HG03066 (cell line): Measurements from ENCODE around the gene DNM3.

Experiments used
- ATAC-seq: cut with Tn5 transposase; IDR thresholded peaks from one replicate; pipeline ENCODE4 v1.9.1; 2021; ENCODE audit warnings: low read depth; ENCODE audit not compliant: unreplicated experiment

Gene DNM3

DNA sequence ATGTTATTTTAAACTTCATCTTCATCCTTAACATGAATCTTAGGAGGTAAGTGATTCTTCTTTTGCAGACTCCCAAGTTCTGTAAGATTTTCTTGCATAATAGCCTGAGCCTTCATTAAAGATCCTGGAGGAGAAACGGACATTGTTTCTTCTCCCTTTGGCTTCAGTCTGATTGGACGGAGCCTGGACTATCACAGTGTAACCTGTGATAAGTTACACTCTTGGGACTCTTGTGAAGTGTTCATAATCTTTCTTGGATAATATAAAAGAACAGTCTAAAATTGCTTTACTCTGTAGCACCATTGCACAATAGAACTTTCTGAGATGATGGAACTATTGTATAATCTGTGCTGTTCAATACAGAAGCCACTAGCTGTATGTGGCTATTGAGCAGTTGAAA, 244.8 kb downstream of the DNM3 start:
- no peak for ATAC-seq

DNA sequence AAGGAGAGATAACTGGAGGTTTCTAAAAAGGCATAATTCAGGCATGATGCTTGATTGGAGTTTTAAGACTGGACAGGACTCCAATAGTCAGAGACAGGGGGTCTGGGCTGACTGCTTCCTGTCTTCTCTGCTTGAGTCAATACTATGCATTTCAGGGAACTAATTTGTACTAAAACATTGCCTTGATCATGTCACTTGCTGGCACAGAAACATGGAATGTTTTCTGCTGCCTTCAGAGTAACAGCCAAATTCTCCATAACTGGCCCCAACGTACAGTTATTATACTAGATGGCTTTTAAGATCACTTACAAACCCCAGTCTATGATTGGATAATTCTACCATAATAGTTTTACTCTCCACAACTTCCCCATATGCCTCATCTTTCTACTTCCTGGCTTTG, 247.0 kb downstream of the DNM3 start:
- ATAC-seq = no peak

DNA sequence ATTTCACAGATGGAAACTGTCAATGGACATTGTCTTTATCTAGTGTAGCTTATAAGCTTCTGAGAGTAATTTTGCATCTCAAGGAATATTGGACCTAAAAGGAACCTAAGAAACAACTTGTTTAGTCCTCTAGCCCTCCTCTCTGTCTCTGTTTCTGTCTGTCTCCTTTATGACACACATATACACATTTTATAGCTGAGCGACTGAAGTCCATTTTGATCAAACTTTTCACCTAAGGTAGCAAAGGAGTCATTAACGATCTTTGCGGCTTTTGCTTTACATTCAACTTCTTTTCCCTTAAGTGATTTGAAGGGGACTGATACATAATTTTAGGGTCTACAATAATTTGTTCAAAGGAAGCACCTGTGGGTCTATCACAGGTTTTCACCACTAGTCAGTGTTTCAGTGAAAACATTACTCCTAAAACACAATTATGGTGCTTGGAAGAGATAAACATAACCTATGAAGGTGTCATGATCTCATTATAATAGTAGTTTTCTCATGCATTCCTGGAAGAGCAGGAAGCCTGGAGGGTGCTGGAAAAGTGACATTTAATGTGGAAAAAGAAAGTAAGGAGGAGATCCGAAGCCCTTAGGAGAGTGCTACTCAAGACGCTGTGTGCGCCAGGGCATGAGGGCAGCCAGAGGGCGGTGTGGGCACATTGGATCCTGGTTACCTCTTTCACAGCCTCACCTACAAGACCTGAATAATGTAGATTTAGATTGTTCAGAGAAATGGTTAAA, 248.6 kb downstream of the DNM3 start:
- no peak for ATAC-seq

DNA sequence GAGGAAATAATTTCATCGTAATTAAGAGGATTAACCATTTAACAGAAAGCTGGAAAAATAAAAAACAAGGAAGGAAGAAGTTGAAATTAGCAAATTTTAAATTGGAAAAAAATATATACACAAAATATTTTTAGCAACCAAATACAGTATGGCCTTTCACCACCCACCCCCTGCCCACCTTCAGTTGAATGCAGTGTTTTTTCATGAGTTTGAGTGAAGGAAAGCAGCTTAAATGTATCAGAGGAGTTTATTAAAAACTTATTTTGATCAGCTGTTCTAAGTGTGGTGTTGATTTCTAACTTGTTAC, 249.2 kb downstream of the DNM3 start:
- ATAC-seq = no peak

DNA sequence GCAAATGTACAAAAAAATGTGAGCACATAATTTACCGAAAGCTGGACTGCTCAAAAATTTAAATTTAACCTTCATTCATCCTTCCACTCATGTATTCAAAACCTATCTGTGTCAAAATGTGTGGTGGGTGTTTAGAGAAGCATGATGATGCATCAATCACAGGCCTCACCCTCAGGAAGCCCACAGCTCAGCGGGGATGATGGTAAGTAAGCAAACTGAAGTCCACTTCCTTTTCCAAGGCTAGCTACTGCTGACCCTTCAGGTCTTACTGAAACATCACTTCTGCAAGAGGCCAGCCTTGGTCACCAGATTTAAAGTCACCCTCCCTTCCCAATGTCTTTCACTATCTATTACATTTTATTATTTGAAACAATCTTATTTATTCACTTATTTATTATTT, 254.5 kb downstream of the DNM3 start:
- no peak for ATAC-seq

DNA sequence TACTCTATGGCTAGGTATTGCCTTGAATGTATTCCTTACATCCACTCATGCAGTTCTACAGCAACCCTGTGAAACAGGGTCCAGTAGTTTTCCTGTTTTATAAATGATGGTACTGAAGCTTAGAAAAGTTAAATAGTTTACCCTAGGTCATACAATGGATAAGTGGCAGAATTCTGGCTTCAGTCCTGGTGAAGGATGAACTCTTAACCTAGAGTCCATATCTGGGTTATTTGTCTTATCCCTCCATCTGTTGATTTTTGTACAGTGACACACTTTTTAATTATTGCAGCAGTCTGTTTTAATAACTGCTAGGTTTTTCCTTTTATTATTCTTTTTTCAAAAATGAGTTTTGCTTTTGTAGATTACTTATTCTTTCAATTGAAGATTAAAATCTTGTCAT, 263.9 kb downstream of the DNM3 start:
- no peak for ATAC-seq

DNA sequence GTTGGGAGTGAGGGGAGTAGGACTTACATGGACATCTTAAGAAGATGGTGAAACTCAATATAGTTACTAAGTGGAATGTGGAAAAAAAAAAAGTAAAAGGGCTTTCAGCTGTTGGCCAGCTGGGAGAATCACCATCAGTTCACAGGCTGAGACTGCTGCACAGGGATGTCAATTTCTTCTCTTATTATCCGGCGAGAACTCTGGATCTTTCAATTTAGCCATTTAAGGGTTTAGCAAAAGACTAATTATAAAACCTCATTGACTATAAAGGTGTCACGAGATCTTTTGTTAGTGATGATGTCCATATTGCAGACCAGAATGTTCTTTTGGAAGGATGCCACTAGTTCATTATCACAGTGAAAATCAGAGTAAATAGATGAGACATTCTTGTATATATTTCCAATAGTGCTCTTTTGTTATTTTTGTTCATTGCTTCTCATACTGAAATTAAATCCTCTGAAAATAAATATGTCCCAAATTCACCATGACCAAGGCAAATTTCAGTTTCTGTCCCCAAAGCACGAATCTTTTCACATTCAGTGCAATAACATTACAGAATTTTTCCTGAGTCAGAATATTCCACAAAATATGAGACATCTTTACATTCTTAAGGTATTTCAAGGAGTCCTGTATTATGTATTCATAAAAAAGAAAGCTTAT, 266.1 kb downstream of the DNM3 start:
- ATAC-seq = no peak

DNA sequence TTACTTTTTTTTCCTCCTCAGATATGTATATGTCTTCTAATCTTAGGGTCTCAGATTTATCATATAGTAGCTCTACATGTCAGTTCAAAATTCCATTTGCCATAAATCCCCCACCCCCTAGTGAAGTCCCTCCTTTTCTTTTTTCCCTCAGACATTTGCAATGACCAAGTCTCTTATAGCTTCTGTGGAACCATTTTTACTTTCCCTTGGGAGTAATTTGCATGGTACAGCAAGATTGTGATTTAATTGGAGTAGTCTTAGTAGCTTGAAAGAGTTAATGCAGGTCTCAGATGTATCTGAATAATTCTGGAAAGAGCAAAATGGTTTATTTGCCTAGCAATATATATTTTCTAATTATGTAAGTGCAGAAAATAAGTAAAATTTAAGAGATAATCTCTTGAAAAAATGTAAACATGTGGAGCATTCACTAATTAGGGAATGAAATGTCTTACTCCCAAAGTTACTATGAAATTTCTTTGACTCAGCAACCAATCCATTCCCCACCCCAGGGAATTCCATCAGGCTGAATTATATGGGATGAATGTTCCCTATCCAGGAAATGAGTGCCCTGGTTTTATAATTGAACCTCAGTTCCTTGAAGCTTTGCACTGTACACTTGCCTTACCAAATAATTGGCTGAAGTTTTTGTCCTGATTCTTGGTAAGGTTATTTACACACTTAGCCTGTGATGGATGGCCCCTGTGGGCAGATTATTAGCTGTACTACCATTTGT, 267.0 kb downstream of the DNM3 start:
- no peak for ATAC-seq

DNA sequence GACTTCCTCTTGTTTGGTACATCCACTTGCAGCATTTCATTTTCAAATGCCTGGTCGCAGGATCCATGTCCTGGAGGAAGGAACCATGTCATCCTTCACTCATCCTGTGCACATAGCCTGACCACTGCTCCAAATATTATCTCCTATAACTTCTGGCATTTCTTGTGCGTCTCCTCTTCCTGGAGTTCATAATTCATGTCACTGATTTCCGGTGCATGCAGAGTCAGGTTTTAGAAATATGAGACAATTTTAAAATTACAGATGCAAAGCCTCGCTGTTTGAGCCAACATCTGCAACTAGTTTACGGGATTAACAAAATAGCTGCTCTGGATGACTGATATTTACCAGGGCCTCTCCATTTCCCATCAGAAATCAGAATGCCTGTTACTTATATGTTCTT, 268.1 kb downstream of the DNM3 start:
- ATAC-seq = no peak

DNA sequence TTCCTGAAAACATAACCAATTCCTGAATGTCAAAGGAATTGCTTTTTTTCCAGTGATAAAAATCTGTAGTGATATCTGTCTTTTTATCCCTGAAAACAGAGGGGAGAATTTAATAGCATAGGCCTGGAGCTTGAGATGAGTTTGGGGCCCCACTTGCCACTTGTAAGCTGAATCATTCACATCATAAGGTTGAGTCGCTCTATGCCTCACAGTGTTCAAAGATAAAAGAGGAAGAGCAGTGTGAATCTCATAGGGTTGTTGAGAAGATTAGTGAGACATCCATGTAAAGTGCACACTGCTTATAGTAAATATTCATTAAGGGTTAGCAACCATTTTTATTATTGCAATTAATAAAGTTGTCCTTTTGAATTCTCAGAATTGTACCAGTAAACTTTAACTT, 271.3 kb downstream of the DNM3 start:
- ATAC-seq = no peak

DNA sequence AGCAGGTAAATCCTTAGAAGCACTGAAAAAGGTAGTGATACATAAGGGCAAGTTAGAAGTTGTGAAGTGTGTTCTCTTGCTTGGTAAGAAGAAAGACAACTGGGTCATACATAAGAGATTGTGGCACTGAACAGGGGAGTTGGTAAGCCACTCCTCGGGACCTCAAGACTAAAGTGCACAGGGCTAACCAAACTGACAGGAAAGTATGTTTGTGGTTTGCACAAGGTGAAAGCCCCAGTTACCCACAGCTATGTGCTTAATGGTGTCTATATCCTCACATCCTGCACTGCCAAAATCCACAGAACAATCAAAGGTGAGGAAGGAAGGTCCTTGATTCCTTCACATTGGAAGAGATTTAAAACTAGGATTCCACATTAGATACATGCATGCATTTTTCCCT, 276.5 kb downstream of the DNM3 start:
- ATAC-seq = no peak

DNA sequence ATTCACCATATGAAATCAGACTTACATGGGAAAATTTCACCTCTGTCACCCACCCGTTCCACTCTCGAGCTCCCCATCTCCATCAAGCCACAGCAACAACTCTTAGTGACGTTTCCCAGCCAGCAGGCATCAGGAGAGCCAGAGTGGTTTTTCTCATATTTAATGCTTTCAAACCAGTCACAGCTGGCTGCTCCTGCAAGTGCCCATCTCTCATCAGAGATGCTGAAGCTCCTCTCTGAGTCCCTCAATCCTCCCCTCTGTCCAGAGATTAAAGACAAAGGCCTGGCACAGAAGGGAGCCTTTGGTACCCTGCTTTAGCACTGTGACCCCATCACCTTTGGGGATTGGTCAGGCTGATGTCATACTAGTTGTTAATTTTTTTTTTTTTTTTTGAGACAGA, 277.3 kb downstream of the DNM3 start:
- no peak for ATAC-seq

DNA sequence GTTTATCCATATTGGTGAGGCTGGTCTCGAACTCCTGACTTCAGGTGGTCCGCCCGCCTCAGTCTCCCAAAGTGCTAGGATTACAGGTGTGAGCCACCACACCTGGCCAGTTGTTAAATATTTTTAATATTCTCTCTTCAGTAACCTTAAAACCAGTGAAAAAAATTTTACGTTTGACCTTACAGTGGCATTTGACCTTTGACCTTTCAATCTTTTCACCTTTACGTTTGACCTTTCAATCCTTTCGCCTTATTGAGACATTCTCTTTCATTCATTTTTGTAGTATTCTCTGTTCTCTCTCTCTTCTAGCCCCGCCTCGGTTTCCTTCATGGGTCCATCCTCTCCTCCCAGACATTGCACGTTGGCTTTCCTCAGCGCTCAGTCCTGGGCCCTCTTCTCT, 277.9 kb downstream of the DNM3 start:
- no peak for ATAC-seq

DNA sequence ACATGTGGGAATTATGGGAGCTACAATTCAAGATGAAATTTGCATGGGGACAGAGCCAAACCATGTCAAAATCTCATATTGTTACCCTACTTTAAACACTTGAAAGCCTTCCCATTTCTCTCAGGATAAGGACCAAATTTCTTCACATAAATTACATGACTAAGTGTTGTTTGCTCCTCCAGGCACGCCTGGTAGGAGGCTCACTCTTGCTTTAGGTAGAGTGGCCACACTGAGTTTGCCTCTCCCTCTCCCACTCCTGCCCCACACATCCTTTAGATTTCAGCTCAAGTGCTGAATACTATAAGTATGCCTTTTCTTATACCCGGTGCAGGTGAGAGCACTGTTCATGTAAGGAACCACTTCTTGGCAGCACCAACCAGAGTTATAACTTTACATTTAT, 279.1 kb downstream of the DNM3 start:
- ATAC-seq = no peak

DNA sequence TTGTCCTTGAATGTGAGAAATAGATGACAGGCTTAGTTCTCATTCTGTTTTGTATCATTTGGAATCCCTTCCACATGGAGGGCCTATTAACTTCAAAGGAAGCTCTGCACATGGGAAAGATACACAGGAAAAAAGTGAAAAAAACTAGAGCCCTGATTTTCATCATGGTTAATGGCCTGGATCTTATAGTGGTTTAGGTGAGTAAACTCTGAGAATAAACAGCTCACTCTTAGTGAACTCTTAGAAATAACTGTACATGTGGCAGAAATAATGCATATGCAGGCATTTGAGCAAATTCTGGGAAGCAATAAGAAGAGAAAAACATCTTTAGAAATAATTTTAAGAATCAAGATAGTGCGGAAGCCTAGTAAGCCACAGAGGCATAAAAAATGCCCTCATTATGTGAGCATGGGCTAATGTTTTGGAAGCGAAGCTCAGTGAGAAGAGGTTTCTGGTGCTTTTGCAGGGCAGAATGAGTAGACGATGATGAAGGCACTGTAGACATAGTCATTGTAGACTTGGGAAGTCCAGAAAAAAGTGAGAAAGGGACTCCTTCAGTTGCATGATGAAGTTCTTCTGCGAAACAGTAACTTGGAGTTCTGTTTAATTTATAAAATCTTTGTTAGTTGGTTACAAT, 279.9 kb downstream of the DNM3 start:
- ATAC-seq = no peak

DNA sequence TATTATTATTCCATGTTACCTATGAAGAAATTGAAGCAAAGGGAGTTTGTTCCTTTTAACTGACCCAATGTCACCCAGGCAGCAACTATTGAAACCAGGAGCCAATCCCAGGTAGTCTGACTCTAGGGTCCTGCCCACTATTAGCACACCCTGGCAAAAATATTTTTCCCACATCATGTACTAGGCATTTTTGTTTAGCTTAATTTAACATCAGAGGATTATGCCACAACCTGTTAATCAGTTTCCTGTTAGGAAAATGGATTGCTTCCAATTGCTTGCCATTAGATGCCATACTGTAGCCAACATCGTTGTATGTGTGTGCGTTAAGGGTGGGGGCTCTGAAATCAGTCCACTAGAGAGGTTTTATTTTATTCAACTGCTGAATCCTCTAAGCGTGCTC, 281.1 kb downstream of the DNM3 start:
- no peak for ATAC-seq

DNA sequence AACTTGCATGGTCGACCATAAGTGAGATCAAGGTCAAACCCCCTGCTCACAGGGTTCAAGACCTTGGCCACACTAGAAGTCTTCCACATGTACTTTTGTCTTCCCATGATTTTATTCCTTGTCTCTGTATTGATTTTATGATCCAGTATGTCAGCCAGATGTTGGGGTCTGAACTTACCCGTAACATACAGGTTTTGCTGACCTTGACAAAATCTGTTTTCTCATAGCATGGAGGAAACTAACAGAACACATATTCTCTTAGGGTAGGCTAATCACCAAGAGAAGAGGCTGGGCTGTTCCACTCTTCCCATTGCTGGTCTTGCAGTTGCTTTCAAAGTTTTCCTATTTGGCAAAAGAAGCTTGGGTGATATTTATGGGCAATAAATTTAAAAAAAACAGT, 284.0 kb downstream of the DNM3 start:
- no peak for ATAC-seq

DNA sequence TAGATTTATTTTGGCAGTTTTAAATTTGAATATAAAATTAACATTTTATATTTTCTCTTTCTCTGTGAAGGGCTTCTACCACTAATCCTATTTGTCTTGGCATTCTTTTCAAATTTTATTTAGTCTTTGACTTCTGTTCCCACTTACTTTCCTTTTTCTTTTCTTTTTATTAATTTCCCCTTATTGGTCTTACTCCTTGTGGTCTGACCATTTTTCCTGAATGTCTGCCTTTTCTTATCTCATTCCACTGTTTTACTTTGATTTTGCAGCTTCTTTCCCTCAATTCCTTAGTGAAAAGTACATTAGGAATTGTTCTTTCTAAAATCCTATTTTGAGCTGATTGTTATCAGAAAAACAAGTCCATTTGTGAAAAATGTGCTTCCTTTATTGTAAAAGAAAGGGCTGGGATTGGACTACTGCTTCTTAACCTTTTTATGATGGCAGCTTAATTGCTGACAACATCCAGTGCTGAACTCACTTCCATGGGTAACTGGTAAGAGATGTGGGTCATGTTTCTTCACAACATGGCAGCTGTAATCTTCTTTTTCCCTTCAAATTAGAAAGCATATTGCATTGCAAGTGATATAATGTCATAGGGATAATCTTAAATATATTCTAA, 284.6 kb downstream of the DNM3 start:
- no peak for ATAC-seq

DNA sequence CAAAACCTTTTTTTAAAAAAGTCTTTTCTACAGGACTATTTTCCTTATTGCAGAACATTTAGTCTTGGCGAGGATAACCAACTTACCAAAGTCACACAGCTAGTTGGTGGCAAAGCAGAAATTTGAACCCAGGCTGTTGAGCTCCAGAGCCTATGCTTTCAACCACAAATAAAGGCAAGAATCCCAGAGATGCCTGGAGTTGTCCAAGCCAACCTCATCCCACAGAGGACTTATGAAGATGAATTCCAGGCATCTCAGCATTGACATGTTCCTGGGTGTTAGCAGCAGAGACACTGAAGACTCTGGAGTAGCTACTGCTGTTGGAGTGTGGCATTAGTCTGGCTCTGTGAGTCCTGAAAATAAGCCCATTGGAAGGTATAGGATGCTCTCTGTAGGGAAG, 291.5 kb downstream of the DNM3 start:
- ATAC-seq = no peak

DNA sequence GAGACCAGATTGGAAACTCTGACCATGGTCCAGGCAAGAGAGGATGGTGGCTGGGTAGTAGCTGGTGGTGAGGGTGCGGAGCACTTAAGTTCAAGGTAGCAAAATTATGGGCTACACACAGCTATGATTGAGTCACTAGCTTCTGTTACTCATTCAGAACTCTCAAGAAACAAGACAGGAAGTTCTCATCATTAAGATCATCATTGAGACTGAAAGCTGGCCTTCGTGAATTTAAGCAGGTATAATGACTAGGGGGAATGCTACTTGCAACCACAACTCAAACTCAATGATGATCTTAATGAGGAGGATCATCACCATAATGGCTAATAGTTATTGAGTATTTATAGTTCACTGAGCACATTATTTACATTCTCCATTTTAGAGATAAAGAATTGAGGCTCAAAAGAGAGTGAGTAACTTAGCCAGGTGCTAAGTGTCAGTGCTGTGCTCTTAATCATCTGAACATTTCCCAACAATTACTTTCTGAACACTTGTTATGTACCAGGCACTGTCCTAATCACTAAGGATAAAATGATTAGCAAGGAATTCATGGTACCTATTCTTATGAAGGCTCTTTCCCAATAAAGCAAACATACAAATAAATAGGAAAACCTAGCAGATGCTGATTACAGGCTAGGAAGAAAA, 292.9 kb downstream of the DNM3 start:
- no peak for ATAC-seq
